Aorta (tissue), 5 donors: ENCODE results near the gene MYO5C. TPM values are rescaled to one million over a fixed set of nuclear protein-coding genes. Genes with fewer than 3 reads are reported as not detected.

Experiments
- ATAC-seq: fragments of 200-7000 bp; cut with Tn5 transposase; one replicate; pipeline ENCODE4 v1.9.1; 2022; ENCODE audit warnings: moderate library complexity; ENCODE audit not compliant: low FRiP score
- DNase-seq, 2 donors: peaks; one replicate each; pipeline ENCODE4 v3.0.0-alpha.2; 2020
- H3K27ac ChIP-seq, 2 donors: one replicate each; pipeline ENCODE4 v1.5.1; 2013; ENCODE audit warnings: low read length in 2 of 2, mild to moderate bottlenecking in 2 of 2, moderate library complexity in 2 of 2, control low read depth in 1 of 2, inconsistent platforms in 1 of 2, low read depth in 1 of 2
- H3K27me3 ChIP-seq, 2 donors: one replicate each; pipeline ENCODE4 v1.6.1; 2013; ENCODE audit warnings: control low read depth in 1 of 2, low read length in 1 of 2, mild to moderate bottlenecking in 1 of 2, moderate library complexity in 1 of 2; ENCODE audit not compliant: insufficient read depth in 2 of 2, control insufficient read depth in 1 of 2
- H3K36me3 ChIP-seq, 2 donors: one replicate each; pipeline ENCODE4 v1.6.1; 2013; ENCODE audit warnings: control low read depth in 1 of 2, low read length in 1 of 2, mild to moderate bottlenecking in 1 of 2; ENCODE audit not compliant: insufficient read depth in 2 of 2, control insufficient read depth in 1 of 2
- H3K4me1 ChIP-seq, 2 donors: one replicate each; pipeline ENCODE4 v1.6.1; 2013; ENCODE audit warnings: low read length in 2 of 2, control low read depth in 1 of 2, mild to moderate bottlenecking in 1 of 2, moderate library complexity in 1 of 2; ENCODE audit not compliant: insufficient read depth in 2 of 2, control insufficient read depth in 1 of 2
- H3K4me3 ChIP-seq, 2 donors: one replicate each; pipeline ENCODE4 v1.5.1; 2013; ENCODE audit warnings: low read length in 2 of 2, control low read depth in 1 of 2, mild to moderate bottlenecking in 1 of 2
- H3K9me3 ChIP-seq: one replicate; pipeline ENCODE4 v1.6.1; 2013; ENCODE audit warnings: mild to moderate bottlenecking, low read length; ENCODE audit not compliant: control insufficient read depth
- WGBS, 2 donors: extraction: QIAGEN DNeasy Blood & Tissue Kit; methylation state at CpG; one replicate each; pipeline ENCODE4 v1.1.7; 2013; 5-methylcytosine and 5-hydroxymethylcytosine counted together
- intact Hi-C, 2 donors: fragments of 100-400 bp; cut with DNase I; formaldehyde crosslinking; loops; one replicate each; pipeline versions ENCODE4 v1.14.2 to v1.15.0; 2022
- polyA plus RNA-seq, 2 donors: library from polyadenylated mRNA; stranded (reverse); fragments of 200-250 nt; gene quantifications; one replicate each; pipeline ENCODE4 v1.2.3, GENCODE V29; 2013
- total RNA-seq, 2 donors: library from RNA; stranded (reverse); fragmentation: NEBNext Ultra II Directional; extraction: Animal tissue kit (Norgen Biotek cat#: 25700); gene quantifications; one replicate each; pipeline ENCODE4 v1.2.1, GENCODE V29; 2021
- donor health status: healthy with polysubstance abuse.
- donor health status: Bipolar disorder and iron deficiency.
- donor health status: DM: no; HTN: no; CAD: no.
- donor health status: DM: no; HTN: no; CAD: no.
- donor health status: DM: yes; HTN: yes; CAD: no.

The MYO5C gene
- total and polyA plus RNA-seq, 4 donors = 0.08 to 15.3 (median 4.8) TPM

- Histone ChIP-seq H3K4me1 (no peaks in the 10 kb centered on the region), H3K4me3 (no peak overlapping the region), H3K27me3 (no peaks in the 10 kb centered on the region), H3K36me3 (no peaks in the 10 kb centered on the region), H3K9me3 (no peaks in the 10 kb centered on the region), H3K27ac (no peak overlapping the region)
- ATAC-seq (peak; percentile 86), DNase-seq (peak in 1 of 2 donors; percentile 76)
- intact Hi-C loops = loop anchor here in 1 of 2 donors (10.0 kb wide), 1 partner anchor 583 kb away; no protein-coding TSS in a partner anchor
- 46 to 50% methylated on average over 5 of the region's 5 CpGs for WGBS, 2 donors
Observed at GRCh38 chr15:52227456-52227855, 68.1 kb downstream of the MYO5C start.

- no peak overlapping the region for H3K27ac ChIP-seq
- WGBS, 2 donors = 88 to 91% methylated on average over 8 of the region's 8 CpGs
- no peak for DNase-seq
- H3K27me3 ChIP-seq = no peaks in the 10 kb centered on the region
- no peaks in the 10 kb centered on the region for H3K36me3 ChIP-seq
- H3K9me3 ChIP-seq = no peaks in the 10 kb centered on the region
- no peaks in the 10 kb centered on the region for H3K4me1 ChIP-seq
- H3K4me3 ChIP-seq = no peak overlapping the region
- ATAC-seq = no peak
- intact Hi-C loops = loop anchor here in 1 of 2 donors (10.0 kb wide), 1 partner anchor 580 kb away; no protein-coding TSS in a partner anchor
Observed at GRCh38 chr15:52225230-52225629, 70.4 kb downstream of the MYO5C start.

- intact Hi-C loops = loop anchor here in 1 of 2 donors (10.0 kb wide), 1 partner anchor 579 kb away; no protein-coding TSS in a partner anchor
- 92 to 93% methylated on average over 4 of the region's 4 CpGs for WGBS, 2 donors
- no peaks in the 10 kb centered on the region for H3K27me3 ChIP-seq
- H3K36me3 ChIP-seq = no peaks in the 10 kb centered on the region
- DNase-seq = no peak
- no peaks in the 10 kb centered on the region for H3K9me3 ChIP-seq
- H3K4me1 ChIP-seq = no peaks in the 10 kb centered on the region
- no peak overlapping the region for H3K4me3 ChIP-seq
- H3K27ac ChIP-seq = no peak overlapping the region
- ATAC-seq = no peak
Observed at GRCh38 chr15:52224211-52224610, 71.4 kb downstream of the MYO5C start.

- ATAC-seq = no peak
- Histone ChIP-seq H3K4me3 (no peak overlapping the region), H3K27ac (no peak overlapping the region), H3K36me3 (no peaks in the 10 kb centered on the region), H3K4me1 (no peaks in the 10 kb centered on the region), H3K27me3 (no peaks in the 10 kb centered on the region), H3K9me3 (no peaks in the 10 kb centered on the region)
- no peak for DNase-seq
- intact Hi-C loops = loop anchor here in 1 of 2 donors (10.0 kb wide), 1 partner anchor 577 kb away; no protein-coding TSS in a partner anchor
- 77 to 78% methylated on average over 5 of the region's 5 CpGs for WGBS, 2 donors
Observed at GRCh38 chr15:52221730-52222129, 73.9 kb downstream of the MYO5C start.

- 81 to 82% methylated on average over 7 of the region's 7 CpGs for WGBS, 2 donors
- intact Hi-C loops = loop anchor here in 1 of 2 donors (10.0 kb wide), 1 partner anchor 576 kb away; no protein-coding TSS in a partner anchor
- no peaks in the 10 kb centered on the region for H3K9me3 ChIP-seq
Observed at GRCh38 chr15:52220937-52221660, 74.5 kb downstream of the MYO5C start.

GRCh38 chr15:52220251-52220650, 75.4 kb downstream of the MYO5C start:
- intact Hi-C loops = loop anchor here in 1 of 2 donors (10.0 kb wide), 1 partner anchor 575 kb away; no protein-coding TSS in a partner anchor
- Histone ChIP-seq H3K4me1 (no peaks in the 10 kb centered on the region), H3K4me3 (no peak overlapping the region), H3K27me3 (no peaks in the 10 kb centered on the region), H3K36me3 (no peaks in the 10 kb centered on the region), H3K27ac (no peak overlapping the region), H3K9me3 (no peaks in the 10 kb centered on the region)
- ATAC-seq = no peak
- 85 to 87% methylated on average over 6 of the region's 6 CpGs for WGBS, 2 donors
- DNase-seq = no peak

More at GRCh38 chr15:52220937-52221660, 74.5 kb downstream of the MYO5C start:
- ATAC-seq (no peak), DNase-seq (no peak)
- Histone ChIP-seq H3K36me3 (no peaks in the 10 kb centered on the region), H3K4me1 (no peaks in the 10 kb centered on the region), H3K27ac (no peak overlapping the region), H3K4me3 (no peak overlapping the region), H3K27me3 (no peaks in the 10 kb centered on the region)

GRCh38 chr15:52218816-52219215, 76.8 kb downstream of the MYO5C start:
- intact Hi-C loops = no loop called here
- WGBS, 2 donors = 93 to 98% methylated on average over 4 of the region's 4 CpGs
- Histone ChIP-seq H3K9me3 (no peaks in the 10 kb centered on the region), H3K27ac (no peak overlapping the region), H3K27me3 (no peaks in the 10 kb centered on the region), H3K4me1 (no peaks in the 10 kb centered on the region), H3K4me3 (no peak overlapping the region), H3K36me3 (no peaks in the 10 kb centered on the region)
- no peak for DNase-seq
- no peak for ATAC-seq

GRCh38 chr15:52218371-52218770, 77.2 kb downstream of the MYO5C start:
- Histone ChIP-seq H3K4me3 (no peak overlapping the region), H3K4me1 (no peaks in the 10 kb centered on the region), H3K27ac (no peak overlapping the region), H3K9me3 (no peaks in the 10 kb centered on the region), H3K36me3 (no peaks in the 10 kb centered on the region), H3K27me3 (no peaks in the 10 kb centered on the region)
- intact Hi-C loops = no loop called here
- no peak for DNase-seq
- ATAC-seq = no peak
- 84 to 90% methylated on average over 3 of the region's 3 CpGs for WGBS, 2 donors

GRCh38 chr15:52217186-52217585, 78.4 kb downstream of the MYO5C start:
- WGBS, 2 donors = 80 to 84% methylated on average over 10 of the region's 10 CpGs
- Histone ChIP-seq H3K27ac (no peak overlapping the region), H3K4me1 (no peaks in the 10 kb centered on the region), H3K9me3 (no peaks in the 10 kb centered on the region), H3K27me3 (no peaks in the 10 kb centered on the region), H3K36me3 (no peaks in the 10 kb centered on the region), H3K4me3 (no peak overlapping the region)
- ATAC-seq (no peak), DNase-seq (no peak)
- intact Hi-C loops = no loop called here
